Left lobe of liver (tissue), 2 donors: Measurements from ENCODE around the gene F8A3. TPM values are rescaled to one million over a fixed set of nuclear protein-coding genes. Genes with fewer than 3 reads are reported as not detected.
"Not testable (repeated sequence)": the region's sequence is repeated elsewhere in the genome, so short reads cannot be mapped to it uniquely, and the experiment has no call there.

Experiments
- ATAC-seq: fragments of 200-7000 bp; cut with Tn5 transposase; one replicate; pipeline ENCODE4 v1.9.1; 2020; ENCODE audit warnings: mild to moderate bottlenecking, moderate library complexity
- DNase-seq: peaks from one replicate; pipeline ENCODE4 v3.0.0-alpha.2; 2020; ENCODE audit warnings: low spot score
- total RNA-seq: library from RNA; stranded (reverse); gene quantifications from one replicate; pipeline ENCODE4 v1.2.1, GENCODE V29; 2021
- donor health status: DM: no; HTN: no; CAD: no; lungs with moderate emphysema.
- donor health status: DM: no; HTN: yes; CAD: no.

F8A3 gene
- total RNA-seq, result 16.4 TPM

- ATAC-seq, result peak; percentile 90
- not testable (repeated sequence) for DNase-seq
Observed at GRCh38 chrX:155458471-155458870, at the start of gene F8A3. Gene F8A3 (minus strand): TSS chrX:155458620. CDS start chrX:155458600, 20 bp downstream.

- DNase-seq (no peak), ATAC-seq (no peak)
Observed at GRCh38 chrX:155505296-155505695, 46.9 kb upstream of the F8A3 start.

- DNase-seq, result not testable (repeated sequence)
- peak; percentile 53 for ATAC-seq
Observed at GRCh38 chrX:155495134-155495533, 36.7 kb upstream of the F8A3 start.

- not testable (repeated sequence) for DNase-seq
Observed at GRCh38 chrX:155491421-155491820, 33.0 kb upstream of the F8A3 start.

GRCh38 chrX:155477136-155477535, 18.7 kb upstream of the F8A3 start:
- ATAC-seq, result not testable (repeated sequence)

More at GRCh38 chrX:155491421-155491820, 33.0 kb upstream of the F8A3 start:
- not testable (repeated sequence) for ATAC-seq

GRCh38 chrX:155466269-155466938, 8.0 kb upstream of the F8A3 start:
- peak; percentile 13 for ATAC-seq
- DNase-seq, result not testable (repeated sequence)

More at GRCh38 chrX:155477136-155477535, 18.7 kb upstream of the F8A3 start:
- not testable (repeated sequence) for DNase-seq

- DNase-seq, ATAC-seq: not testable (repeated sequence)
Observed at GRCh38 chrX:155460501-155460900, 2.1 kb upstream of the F8A3 start.

- peak; percentile 75 for ATAC-seq
- not testable (repeated sequence) for DNase-seq
Observed at GRCh38 chrX:155457761-155458447, 516 bp downstream of the F8A3 start.

GRCh38 chrX:155441097-155441496, 17.3 kb downstream of the F8A3 start:
- no peak for ATAC-seq
- no peak for DNase-seq

- no peak for ATAC-seq
Observed at GRCh38 chrX:155435744-155436112, 22.7 kb downstream of the F8A3 start.

GRCh38 chrX:155434906-155435743, 23.3 kb downstream of the F8A3 start:
- DNase-seq, result no peak

More at GRCh38 chrX:155435744-155436112, 22.7 kb downstream of the F8A3 start:
- DNase-seq, result no peak

GRCh38 chrX:155417769-155418168, 40.7 kb downstream of the F8A3 start:
- DNase-seq, result no peak
- ATAC-seq, result no peak

More at GRCh38 chrX:155434906-155435743, 23.3 kb downstream of the F8A3 start:
- peak; percentile 74 for ATAC-seq

Other genes starting within 250 kb of the F8A3 start
- 15.3 TPM for gene VBP1, start 242.2 kb downstream of the F8A3 start, total RNA-seq
- gene RAB39B, start 194.1 kb downstream of the F8A3 start, total RNA-seq, result 0.10 TPM
- 6.0 TPM for gene CLIC2, start 124.0 kb downstream of the F8A3 start, total RNA-seq
- 7.7 TPM for gene F8A2, start 76.5 kb downstream of the F8A3 start, total RNA-seq
- gene SPRY3, start 154.0 kb upstream of the F8A3 start, total RNA-seq, result 0.48 TPM
- gene TMLHE, start 154.3 kb upstream of the F8A3 start, total RNA-seq, result 16.1 TPM